Liver (tissue), 3 donors: Measurements from ENCODE around the gene GRID1.

Source experiments
- FOXA1 ChIP-seq: IDR thresholded peaks from 2 replicates; pipeline ENCODE4 v1.6.1; 2016; ENCODE audit warnings: antibody characterized with exemption
- GABPA ChIP-seq, 2 donors: IDR thresholded peaks in 1 of 2; conservative IDR thresholded peaks in 1 of 2; 2 replicates each; pipeline ENCODE4 v1.6.1; 2016; ENCODE audit warnings: antibody characterized with exemption in 2 of 2, mild to moderate bottlenecking in 1 of 2, moderate library complexity in 1 of 2
- HNF4G ChIP-seq: IDR thresholded peaks from 2 replicates; pipeline ENCODE4 v1.6.1; 2016; ENCODE audit warnings: antibody characterized with exemption
- RAD21 ChIP-seq, 2 donors: IDR thresholded peaks; 2 replicates each; pipeline ENCODE4 v1.6.1; 2016; ENCODE audit warnings: antibody characterized with exemption in 2 of 2, mild to moderate bottlenecking in 2 of 2
- SP1 ChIP-seq: IDR thresholded peaks from 2 replicates; pipeline ENCODE4 v1.6.1; 2018; ENCODE audit warnings: antibody characterized with exemption, mild to moderate bottlenecking
- TAF1 ChIP-seq: conservative IDR thresholded peaks from 2 replicates; pipeline ENCODE4 v1.6.1; 2016; ENCODE audit warnings: antibody characterized with exemption, mild to moderate bottlenecking
- YY1 ChIP-seq: IDR thresholded peaks from 2 replicates; pipeline ENCODE4 v1.6.1; 2016; ENCODE audit warnings: antibody characterized with exemption, mild to moderate bottlenecking
- TF ChIP-seq, protein P1 (sequence below): fragments of 150-350 bp; IDR thresholded peaks from 2 replicates; pipeline ENCODE4 v1.5.1; 2017; ENCODE audit warnings: improper control_type of control experiment, low read depth, low read length; ENCODE audit not compliant: missing input control
- TF ChIP-seq, protein P2 (sequence below): IDR thresholded peaks from 2 replicates; pipeline ENCODE4 v1.6.1; 2016; ENCODE audit warnings: antibody characterized with exemption
- TF ChIP-seq, protein P3 (sequence below): IDR thresholded peaks from 2 replicates; pipeline ENCODE4 v1.6.1; 2016; ENCODE audit warnings: antibody characterized with exemption, mild to moderate bottlenecking
- donor health status: healthy.
- donor health status: healthy.

DNA sequence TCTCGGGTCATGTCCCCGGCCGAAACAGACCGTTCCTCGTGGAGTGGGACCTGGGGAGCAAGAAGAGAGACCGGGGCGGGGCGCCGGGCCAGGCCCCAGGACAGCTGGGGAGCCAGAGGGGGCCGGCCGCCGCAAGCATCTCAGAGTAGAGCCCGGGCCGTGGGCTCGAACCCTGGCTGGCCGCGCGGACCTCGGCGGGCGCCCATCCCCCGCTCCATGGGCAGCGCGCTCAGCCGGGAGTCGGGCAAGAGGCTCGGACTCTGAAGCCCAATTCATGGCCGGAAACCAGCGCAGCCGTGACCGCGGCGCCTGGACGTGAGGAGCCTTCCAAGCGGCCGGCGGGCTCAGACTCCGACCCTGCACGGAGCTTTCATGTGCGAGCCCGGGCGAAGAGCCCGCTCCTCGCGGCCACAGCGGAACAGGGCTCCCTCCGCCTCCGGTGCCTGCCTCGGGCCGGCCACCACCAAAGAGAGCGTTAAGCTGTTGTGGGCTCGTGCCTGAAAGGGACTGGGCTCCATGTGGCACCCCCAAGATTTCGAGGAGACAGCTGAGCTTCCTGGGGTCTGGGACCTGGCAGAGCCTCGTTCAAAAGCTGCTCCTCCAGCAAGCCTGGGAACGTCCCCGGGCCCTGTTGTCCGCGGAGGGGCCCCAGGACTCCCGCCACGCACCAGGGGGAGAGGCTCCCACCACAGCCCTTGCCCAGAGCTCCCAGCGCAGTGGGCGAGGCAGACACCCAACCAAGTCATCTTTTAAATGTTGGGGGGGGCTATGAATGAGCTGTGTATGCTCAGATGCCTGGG, 757 bp upstream of the GRID1 start:
- TF ChIP-seq, protein P1, sequence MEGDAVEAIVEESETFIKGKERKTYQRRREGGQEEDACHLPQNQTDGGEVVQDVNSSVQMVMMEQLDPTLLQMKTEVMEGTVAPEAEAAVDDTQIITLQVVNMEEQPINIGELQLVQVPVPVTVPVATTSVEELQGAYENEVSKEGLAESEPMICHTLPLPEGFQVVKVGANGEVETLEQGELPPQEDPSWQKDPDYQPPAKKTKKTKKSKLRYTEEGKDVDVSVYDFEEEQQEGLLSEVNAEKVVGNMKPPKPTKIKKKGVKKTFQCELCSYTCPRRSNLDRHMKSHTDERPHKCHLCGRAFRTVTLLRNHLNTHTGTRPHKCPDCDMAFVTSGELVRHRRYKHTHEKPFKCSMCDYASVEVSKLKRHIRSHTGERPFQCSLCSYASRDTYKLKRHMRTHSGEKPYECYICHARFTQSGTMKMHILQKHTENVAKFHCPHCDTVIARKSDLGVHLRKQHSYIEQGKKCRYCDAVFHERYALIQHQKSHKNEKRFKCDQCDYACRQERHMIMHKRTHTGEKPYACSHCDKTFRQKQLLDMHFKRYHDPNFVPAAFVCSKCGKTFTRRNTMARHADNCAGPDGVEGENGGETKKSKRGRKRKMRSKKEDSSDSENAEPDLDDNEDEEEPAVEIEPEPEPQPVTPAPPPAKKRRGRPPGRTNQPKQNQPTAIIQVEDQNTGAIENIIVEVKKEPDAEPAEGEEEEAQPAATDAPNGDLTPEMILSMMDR: no peak
- no peak for TF ChIP-seq GABPA (IDR thresholded peaks at IDR 0.05 in 1 of 2, conservative IDR thresholded peaks at IDR 0.05 in 1 of 2)
- TF ChIP-seq TAF1: no peak
- no peak for TF ChIP-seq HNF4G
- no peak for TF ChIP-seq YY1
- TF ChIP-seq, protein P2, sequence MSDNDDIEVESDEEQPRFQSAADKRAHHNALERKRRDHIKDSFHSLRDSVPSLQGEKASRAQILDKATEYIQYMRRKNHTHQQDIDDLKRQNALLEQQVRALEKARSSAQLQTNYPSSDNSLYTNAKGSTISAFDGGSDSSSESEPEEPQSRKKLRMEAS: no peak
- TF ChIP-seq, protein P3, sequence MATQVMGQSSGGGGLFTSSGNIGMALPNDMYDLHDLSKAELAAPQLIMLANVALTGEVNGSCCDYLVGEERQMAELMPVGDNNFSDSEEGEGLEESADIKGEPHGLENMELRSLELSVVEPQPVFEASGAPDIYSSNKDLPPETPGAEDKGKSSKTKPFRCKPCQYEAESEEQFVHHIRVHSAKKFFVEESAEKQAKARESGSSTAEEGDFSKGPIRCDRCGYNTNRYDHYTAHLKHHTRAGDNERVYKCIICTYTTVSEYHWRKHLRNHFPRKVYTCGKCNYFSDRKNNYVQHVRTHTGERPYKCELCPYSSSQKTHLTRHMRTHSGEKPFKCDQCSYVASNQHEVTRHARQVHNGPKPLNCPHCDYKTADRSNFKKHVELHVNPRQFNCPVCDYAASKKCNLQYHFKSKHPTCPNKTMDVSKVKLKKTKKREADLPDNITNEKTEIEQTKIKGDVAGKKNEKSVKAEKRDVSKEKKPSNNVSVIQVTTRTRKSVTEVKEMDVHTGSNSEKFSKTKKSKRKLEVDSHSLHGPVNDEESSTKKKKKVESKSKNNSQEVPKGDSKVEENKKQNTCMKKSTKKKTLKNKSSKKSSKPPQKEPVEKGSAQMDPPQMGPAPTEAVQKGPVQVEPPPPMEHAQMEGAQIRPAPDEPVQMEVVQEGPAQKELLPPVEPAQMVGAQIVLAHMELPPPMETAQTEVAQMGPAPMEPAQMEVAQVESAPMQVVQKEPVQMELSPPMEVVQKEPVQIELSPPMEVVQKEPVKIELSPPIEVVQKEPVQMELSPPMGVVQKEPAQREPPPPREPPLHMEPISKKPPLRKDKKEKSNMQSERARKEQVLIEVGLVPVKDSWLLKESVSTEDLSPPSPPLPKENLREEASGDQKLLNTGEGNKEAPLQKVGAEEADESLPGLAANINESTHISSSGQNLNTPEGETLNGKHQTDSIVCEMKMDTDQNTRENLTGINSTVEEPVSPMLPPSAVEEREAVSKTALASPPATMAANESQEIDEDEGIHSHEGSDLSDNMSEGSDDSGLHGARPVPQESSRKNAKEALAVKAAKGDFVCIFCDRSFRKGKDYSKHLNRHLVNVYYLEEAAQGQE: no peak
- no peak for TF ChIP-seq SP1
- no peak for TF ChIP-seq RAD21 (IDR thresholded peaks at IDR 0.05)
- TF ChIP-seq FOXA1: no peak
